Lower lobe of right lung (tissue), 2 donors: ENCODE results near the gene ZNF107. TPM values are rescaled to one million over a fixed set of nuclear protein-coding genes. Genes with fewer than 3 reads are reported as not detected.

Experiments used
- ATAC-seq, 2 donors: fragments of 200-7000 bp; cut with Tn5 transposase; one replicate each; pipeline ENCODE4 v1.9.1; 2020 to 2022; ENCODE audit warnings: mild to moderate bottlenecking in 2 of 2, moderate library complexity in 2 of 2
- DNase-seq: peaks from one replicate; pipeline ENCODE4 v3.0.0-alpha.2; 2020
- H3K27ac ChIP-seq: fragments of 200-600 bp; one replicate; pipeline ENCODE4 v1.8.0; 2022
- H3K27me3 ChIP-seq: fragments of 200-600 bp; one replicate; pipeline ENCODE4 v1.8.0; 2022; ENCODE audit warnings: low read depth
- H3K36me3 ChIP-seq: fragments of 200-600 bp; one replicate; pipeline ENCODE4 v1.8.0; 2022; ENCODE audit warnings: mild to moderate bottlenecking
- H3K4me1 ChIP-seq: fragments of 200-600 bp; one replicate; pipeline ENCODE4 v1.8.0; 2022
- H3K4me3 ChIP-seq: fragments of 200-600 bp; one replicate; pipeline ENCODE4 v1.8.0; 2022; ENCODE audit warnings: mild to moderate bottlenecking
- H3K9me3 ChIP-seq: fragments of 200-600 bp; one replicate; pipeline ENCODE4 v1.8.0; 2022
- CTCF ChIP-seq: fragments of 200-600 bp; IDR thresholded peaks from one replicate; pipeline ENCODE4 v1.8.0; 2022; ENCODE audit warnings: antibody characterized with exemption, mild to moderate bottlenecking
- intact Hi-C: fragments of 100-400 bp; cut with DNase I; formaldehyde crosslinking; loops from one replicate; pipeline ENCODE4 v1.11.0; 2022
- microRNA-seq: library from miRNA; unstranded; fragments of <30 nt; microRNA quantifications from one replicate; pipeline ENCODE4 v1.2.0, GENCODE V29; 2020; ENCODE audit warnings: borderline number of aligned reads
- total RNA-seq: library from RNA; stranded (reverse); fragmentation: NEBNext Ultra II Directional; extraction: Animal tissue kit (Norgen Biotek cat#: 25700); gene quantifications from one replicate; pipeline ENCODE4 v1.2.1, GENCODE V29; 2021
- donor health status: DM: no; HTN: yes; CAD: no; lungs with severe emphysema.

Gene ZNF107
- total RNA-seq, 1 donor from 2014 or later = 4.3 TPM

GRCh38 chr7:64758151-64758550 is 92.2 kb downstream of the ZNF107 start:
- Histone ChIP-seq H3K4me1 (no peaks in the 10 kb centered on the region), H3K27ac (no peak overlapping the region), H3K36me3 (no peaks in the 10 kb centered on the region), H3K27me3 (no peaks in the 10 kb centered on the region), H3K9me3 (no peaks in the 10 kb centered on the region), H3K4me3 (no peak overlapping the region)
- intact Hi-C loops = no loop called here
- ATAC-seq = no peak
- DNase-seq = no peak
- no peak for TF ChIP-seq CTCF

Small RNA genes lying within 50 kb of the gene (microRNA-seq; reads per million reads assigned to microRNA genes)
- gene MIR6839 = not detected

Other genes with a start within 250 kb of the ZNF107 start
- gene ZNF680, start 103.1 kb upstream of the ZNF107 start, total RNA-seq = 13.6 TPM
- gene ZNF138, start 128.3 kb downstream of the ZNF107 start, total RNA-seq = 6.6 TPM
- 8.4 TPM for gene ZNF273, start 237.1 kb downstream of the ZNF107 start, total RNA-seq